ENCODE measurements around the gene STAT3.

STAT3 gene

GRCh38 chr17:42296012-42296411 is 92.2 kb downstream of the STAT3 start:
- no peak overlapping the region for H3K9ac ChIP-seq (ENCODE audit: insufficient read length)
- DNase-seq (ENCODE audit: low read depth, low spot score), result no peak
- H3K36me3 ChIP-seq (ENCODE audit: insufficient read depth, low read length), result no peaks in the 10 kb centered on the region
- no peaks in the 10 kb centered on the region for H3K9me3 ChIP-seq (ENCODE audit: low read depth, low read length)
- H3K4me3 ChIP-seq, result no peak overlapping the region
- no peak for TF ChIP-seq POLR2AphosphoS5 (IDR thresholded peaks at IDR 0.05; ENCODE audit: borderline replicate concordance, low read depth, low read length)
- no peak for TF ChIP-seq FOXP2 (optimal IDR thresholded peaks at IDR 0.05; ENCODE audit: control extremely low read depth, extremely low read length, insufficient read depth)
- TF ChIP-seq EZH2 (IDR thresholded peaks at IDR 0.05), result no peak
- H3K27ac ChIP-seq, result no peak overlapping the region

GRCh38 chr17:42294469-42295398 is 93.5 kb downstream of the STAT3 start:
- H3K9me3 ChIP-seq (ENCODE audit: low read depth, low read length), result no peaks in the 10 kb centered on the region
- no peak overlapping the region for H3K9ac ChIP-seq (ENCODE audit: insufficient read length)
- H3K36me3 ChIP-seq (ENCODE audit: insufficient read depth, low read length), result no peaks in the 10 kb centered on the region
- H3K27ac ChIP-seq, result no peak overlapping the region
- no peak overlapping the region for H3K4me3 ChIP-seq
- TF ChIP-seq POLR2AphosphoS5 (IDR thresholded peaks at IDR 0.05; ENCODE audit: borderline replicate concordance, low read depth, low read length) (no peak), FOXP2 (optimal IDR thresholded peaks at IDR 0.05; ENCODE audit: control extremely low read depth, extremely low read length, insufficient read depth) (no peak), EZH2 (IDR thresholded peaks at IDR 0.05) (no peak)
- no peak for DNase-seq (ENCODE audit: low read depth, low spot score)

- no peak for DNase-seq (ENCODE audit: low read depth, low spot score)
- no peak for TF ChIP-seq EZH2 (IDR thresholded peaks at IDR 0.05)
- no peak for TF ChIP-seq FOXP2 (optimal IDR thresholded peaks at IDR 0.05; ENCODE audit: control extremely low read depth, extremely low read length, insufficient read depth)
- no peak for TF ChIP-seq POLR2AphosphoS5 (IDR thresholded peaks at IDR 0.05; ENCODE audit: borderline replicate concordance, low read depth, low read length)
- no peaks in the 10 kb centered on the region for H3K9me3 ChIP-seq (ENCODE audit: low read depth, low read length)
- no peak overlapping the region for H3K27ac ChIP-seq
- H3K4me3 ChIP-seq, result no peak overlapping the region
- H3K9ac ChIP-seq (ENCODE audit: insufficient read length), result no peak overlapping the region
- H3K36me3 ChIP-seq (ENCODE audit: insufficient read depth, low read length), result no peaks in the 10 kb centered on the region
Observed at GRCh38 chr17:42291129-42291528, 97.1 kb downstream of the STAT3 start.

GRCh38 chr17:42290577-42290976 is 97.7 kb downstream of the STAT3 start:
- H3K4me3 ChIP-seq, result no peak overlapping the region
- no peak for DNase-seq (ENCODE audit: low read depth, low spot score)
- H3K9ac ChIP-seq (ENCODE audit: insufficient read length), result no peak overlapping the region
- TF ChIP-seq FOXP2 (optimal IDR thresholded peaks at IDR 0.05; ENCODE audit: control extremely low read depth, extremely low read length, insufficient read depth), result no peak
- TF ChIP-seq POLR2AphosphoS5 (IDR thresholded peaks at IDR 0.05; ENCODE audit: borderline replicate concordance, low read depth, low read length), result no peak
- no peak for TF ChIP-seq EZH2 (IDR thresholded peaks at IDR 0.05)
- no peak overlapping the region for H3K27ac ChIP-seq
- no peaks in the 10 kb centered on the region for H3K9me3 ChIP-seq (ENCODE audit: low read depth, low read length)
- H3K36me3 ChIP-seq (ENCODE audit: insufficient read depth, low read length), result no peaks in the 10 kb centered on the region

GRCh38 chr17:42289611-42290181 is 98.5 kb downstream of the STAT3 start:
- H3K9ac ChIP-seq (ENCODE audit: insufficient read length), result no peak overlapping the region
- H3K36me3 ChIP-seq (ENCODE audit: insufficient read depth, low read length), result no peaks in the 10 kb centered on the region
- H3K9me3 ChIP-seq (ENCODE audit: low read depth, low read length), result no peaks in the 10 kb centered on the region
- no peak overlapping the region for H3K4me3 ChIP-seq
- no peak overlapping the region for H3K27ac ChIP-seq
- TF ChIP-seq FOXP2 (optimal IDR thresholded peaks at IDR 0.05; ENCODE audit: control extremely low read depth, extremely low read length, insufficient read depth) (no peak), EZH2 (IDR thresholded peaks at IDR 0.05) (no peak), POLR2AphosphoS5 (IDR thresholded peaks at IDR 0.05; ENCODE audit: borderline replicate concordance, low read depth, low read length) (no peak)
- no peak for DNase-seq (ENCODE audit: low read depth, low spot score)

GRCh38 chr17:42288803-42289610 is 99.2 kb downstream of the STAT3 start:
- DNase-seq (ENCODE audit: low read depth, low spot score), result no peak
- no peaks in the 10 kb centered on the region for H3K9me3 ChIP-seq (ENCODE audit: low read depth, low read length)
- TF ChIP-seq FOXP2 (optimal IDR thresholded peaks at IDR 0.05; ENCODE audit: control extremely low read depth, extremely low read length, insufficient read depth) (no peak), EZH2 (IDR thresholded peaks at IDR 0.05) (no peak), POLR2AphosphoS5 (IDR thresholded peaks at IDR 0.05; ENCODE audit: borderline replicate concordance, low read depth, low read length) (no peak)
- H3K27ac ChIP-seq, result no peak overlapping the region
- no peaks in the 10 kb centered on the region for H3K36me3 ChIP-seq (ENCODE audit: insufficient read depth, low read length)
- no peak overlapping the region for H3K4me3 ChIP-seq
- no peak overlapping the region for H3K9ac ChIP-seq (ENCODE audit: insufficient read length)

GRCh38 chr17:42287977-42288802 is 100.1 kb downstream of the STAT3 start, which contains the start of gene STAT5A:
TSS of gene STAT5A (plus strand) at chr17:42288498. CDS start at chr17:42289412, 914 bp downstream.
- no peak within 1 kb of the TSS for H3K9ac ChIP-seq (ENCODE audit: insufficient read length)
- H3K36me3 ChIP-seq (ENCODE audit: insufficient read depth, low read length), result no peaks in the 10 kb centered on the region
- H3K4me3 ChIP-seq, result no peak within 1 kb of the TSS
- no peak within 1 kb of the TSS for H3K27ac ChIP-seq
- no peak for DNase-seq (ENCODE audit: low read depth, low spot score)
- no peak for TF ChIP-seq POLR2AphosphoS5 (IDR thresholded peaks at IDR 0.05; ENCODE audit: borderline replicate concordance, low read depth, low read length)
- TF ChIP-seq FOXP2 (optimal IDR thresholded peaks at IDR 0.05; ENCODE audit: control extremely low read depth, extremely low read length, insufficient read depth), result no peak
- TF ChIP-seq EZH2 (IDR thresholded peaks at IDR 0.05), result no peak
- H3K9me3 ChIP-seq (ENCODE audit: low read depth, low read length), result no peaks in the 10 kb centered on the region

All from SK-N-MC (cell line).